Testis (tissue), 3 donors: ENCODE results near the gene FAM163B. TPM values are rescaled to one million over a fixed set of nuclear protein-coding genes. Genes with fewer than 3 reads are reported as not detected.

ENCODE experiments used
- DNase-seq: peaks from one replicate; pipeline ENCODE4 v3.0.0-alpha.2; 2019
- H3K27ac ChIP-seq, 2 donors: fragments of 200-600 bp; sonication (generic); one replicate each; pipeline ENCODE4 v1.5.1; 2019
- H3K27me3 ChIP-seq: fragments of 200-600 bp; sonication (generic); one replicate; pipeline ENCODE4 v1.5.1; 2019
- H3K36me3 ChIP-seq: fragments of 200-600 bp; sonication (generic); one replicate; pipeline ENCODE4 v1.5.1; 2017; ENCODE audit warnings: low read depth; ENCODE audit errors: missing control alignments
- H3K4me1 ChIP-seq: fragments of 200-600 bp; sonication (generic); one replicate; pipeline ENCODE4 v1.5.1; 2019
- H3K4me3 ChIP-seq, 2 donors: fragments of 200-600 bp; sonication (generic); one replicate each; pipeline ENCODE4 v1.5.1; 2017 to 2019
- H3K9me3 ChIP-seq: fragments of 200-600 bp; sonication (generic); one replicate; pipeline ENCODE4 v1.5.1; 2017
- POLR2A ChIP-seq: fragments of 450-650 bp; IDR thresholded peaks from one replicate; pipeline ENCODE4 v1.6.1; 2017; ENCODE audit warnings: antibody characterized with exemption, mild to moderate bottlenecking, moderate library complexity
- WGBS, 2 donors: methylation state at CpG; one replicate each; pipeline ENCODE4 v1.1.5; 2018; 5-methylcytosine and 5-hydroxymethylcytosine counted together
- intact Hi-C: fragments of 100-400 bp; cut with DNase I; formaldehyde crosslinking; loops from one replicate; pipeline ENCODE4 v1.15.1; 2023; ENCODE audit warnings: low total_unique reads
- polyA plus RNA-seq: library from polyadenylated mRNA; stranded (reverse); fragments of 350-450 nt; fragmentation: Illumina TruSeq; extraction: RNeasy Lipid Tissue Mini Kit (QIAGEN cat#74804); gene quantifications from one replicate; pipeline ENCODE4 v1.2.3, GENCODE V29; 2014; ENCODE audit warnings: low read depth, low replicate concordance; ENCODE audit not compliant: insufficient read depth
- total RNA-seq, 2 donors: library from RNA; depleted of rRNA; stranded (reverse); fragments of >200 nt; gene quantifications; one replicate each; pipeline ENCODE4 v1.2.3, GENCODE V29; 2016
- TF ChIP-seq, protein P1 (sequence below), 3 experiments: fragments of 450-650 bp in 2 of 3; fragments of 200-600 bp in 1 of 3; sonication (generic) in 1 of 3; IDR thresholded peaks; one replicate each; pipeline ENCODE4 v1.5.1; 2016 to 2019; ENCODE audit warnings: antibody characterized with exemption in 3 of 3, mild to moderate bottlenecking in 2 of 3, moderate library complexity in 1 of 3

The FAM163B gene
- total and polyA plus RNA-seq, 3 donors from 2014 or later, result 2.2 to 3.8 (median 2.8) TPM

DNA sequence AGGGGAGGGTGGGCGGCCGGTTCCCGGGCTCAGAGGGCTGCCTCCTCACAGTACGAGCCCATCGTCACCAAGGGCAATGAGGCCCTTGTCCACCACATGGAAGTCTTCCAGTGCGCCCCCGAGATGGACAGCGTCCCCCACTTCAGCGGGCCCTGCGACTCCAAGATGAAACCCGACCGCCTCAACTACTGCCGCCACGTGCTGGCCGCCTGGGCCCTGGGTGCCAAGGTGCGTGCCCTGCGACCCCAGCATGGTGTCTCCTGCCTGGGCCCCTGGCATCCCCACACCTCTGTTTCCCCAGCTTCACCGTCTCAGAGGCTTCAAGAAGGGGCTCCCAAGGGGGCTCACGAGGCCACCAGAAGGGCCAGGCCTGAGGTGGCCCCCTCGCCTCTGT is 34.2 kb upstream of the FAM163B start:
- no peak for DNase-seq
- Histone ChIP-seq H3K36me3 (no peaks in the 10 kb centered on the region), H3K27me3 (no peaks in the 10 kb centered on the region), H3K27ac (no peak overlapping the region), H3K4me3 (no peak overlapping the region), H3K4me1 (no peaks in the 10 kb centered on the region), H3K9me3 (no peaks in the 10 kb centered on the region)
- TF ChIP-seq POLR2A, result no peak
- TF ChIP-seq, protein P1, sequence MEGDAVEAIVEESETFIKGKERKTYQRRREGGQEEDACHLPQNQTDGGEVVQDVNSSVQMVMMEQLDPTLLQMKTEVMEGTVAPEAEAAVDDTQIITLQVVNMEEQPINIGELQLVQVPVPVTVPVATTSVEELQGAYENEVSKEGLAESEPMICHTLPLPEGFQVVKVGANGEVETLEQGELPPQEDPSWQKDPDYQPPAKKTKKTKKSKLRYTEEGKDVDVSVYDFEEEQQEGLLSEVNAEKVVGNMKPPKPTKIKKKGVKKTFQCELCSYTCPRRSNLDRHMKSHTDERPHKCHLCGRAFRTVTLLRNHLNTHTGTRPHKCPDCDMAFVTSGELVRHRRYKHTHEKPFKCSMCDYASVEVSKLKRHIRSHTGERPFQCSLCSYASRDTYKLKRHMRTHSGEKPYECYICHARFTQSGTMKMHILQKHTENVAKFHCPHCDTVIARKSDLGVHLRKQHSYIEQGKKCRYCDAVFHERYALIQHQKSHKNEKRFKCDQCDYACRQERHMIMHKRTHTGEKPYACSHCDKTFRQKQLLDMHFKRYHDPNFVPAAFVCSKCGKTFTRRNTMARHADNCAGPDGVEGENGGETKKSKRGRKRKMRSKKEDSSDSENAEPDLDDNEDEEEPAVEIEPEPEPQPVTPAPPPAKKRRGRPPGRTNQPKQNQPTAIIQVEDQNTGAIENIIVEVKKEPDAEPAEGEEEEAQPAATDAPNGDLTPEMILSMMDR (IDR thresholded peaks at IDR 0.05), result no peak
- 90 to 92% methylated on average over 5 to 20 of the region's 20 CpGs for WGBS, 2 donors
- intact Hi-C loops, result no loop called here

DNA sequence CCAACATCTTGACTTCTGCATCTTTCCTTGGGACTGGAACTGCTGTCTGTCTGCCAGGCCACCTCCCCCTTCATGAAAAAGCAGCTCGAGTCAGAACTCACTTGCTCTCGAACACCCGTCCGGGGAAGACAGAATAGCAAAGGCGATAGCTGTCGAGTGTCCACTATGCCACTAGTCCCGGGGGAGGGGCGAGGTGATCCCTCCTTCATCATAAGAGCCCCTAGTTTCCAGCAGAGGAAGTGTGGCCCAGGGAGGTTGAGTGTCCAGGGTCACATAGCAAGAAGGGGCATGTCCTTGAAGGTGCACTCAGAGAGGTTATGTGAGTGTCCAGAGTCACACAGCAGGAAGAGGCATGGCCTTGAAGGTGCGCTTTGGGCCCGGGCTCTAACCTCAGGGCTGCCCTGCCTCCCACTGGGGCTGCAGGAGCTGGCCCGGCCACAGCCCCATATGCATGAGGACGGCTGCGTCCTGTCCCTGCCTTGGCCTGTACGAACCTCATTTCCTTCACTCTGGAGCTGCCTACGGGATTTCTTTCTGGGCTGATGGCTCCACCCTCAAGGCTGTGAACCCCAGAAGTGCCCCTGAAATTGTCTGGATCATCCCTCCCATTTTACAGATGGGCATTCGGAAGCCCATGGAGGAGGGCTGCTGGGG is 33.6 kb upstream of the FAM163B start:
- H3K36me3 ChIP-seq, result no peaks in the 10 kb centered on the region
- no peak for TF ChIP-seq POLR2A
- TF ChIP-seq, protein P1 (IDR thresholded peaks at IDR 0.05), result no peak
- H3K9me3 ChIP-seq, result no peaks in the 10 kb centered on the region
- H3K27ac ChIP-seq, result no peak overlapping the region
- H3K4me1 ChIP-seq, result no peaks in the 10 kb centered on the region
- no peak overlapping the region for H3K4me3 ChIP-seq
- no peak for DNase-seq
- no peaks in the 10 kb centered on the region for H3K27me3 ChIP-seq
- intact Hi-C loops, result no loop called here
- 86 to 95% methylated on average over 8 to 16 of the region's 16 CpGs for WGBS, 2 donors

DNA sequence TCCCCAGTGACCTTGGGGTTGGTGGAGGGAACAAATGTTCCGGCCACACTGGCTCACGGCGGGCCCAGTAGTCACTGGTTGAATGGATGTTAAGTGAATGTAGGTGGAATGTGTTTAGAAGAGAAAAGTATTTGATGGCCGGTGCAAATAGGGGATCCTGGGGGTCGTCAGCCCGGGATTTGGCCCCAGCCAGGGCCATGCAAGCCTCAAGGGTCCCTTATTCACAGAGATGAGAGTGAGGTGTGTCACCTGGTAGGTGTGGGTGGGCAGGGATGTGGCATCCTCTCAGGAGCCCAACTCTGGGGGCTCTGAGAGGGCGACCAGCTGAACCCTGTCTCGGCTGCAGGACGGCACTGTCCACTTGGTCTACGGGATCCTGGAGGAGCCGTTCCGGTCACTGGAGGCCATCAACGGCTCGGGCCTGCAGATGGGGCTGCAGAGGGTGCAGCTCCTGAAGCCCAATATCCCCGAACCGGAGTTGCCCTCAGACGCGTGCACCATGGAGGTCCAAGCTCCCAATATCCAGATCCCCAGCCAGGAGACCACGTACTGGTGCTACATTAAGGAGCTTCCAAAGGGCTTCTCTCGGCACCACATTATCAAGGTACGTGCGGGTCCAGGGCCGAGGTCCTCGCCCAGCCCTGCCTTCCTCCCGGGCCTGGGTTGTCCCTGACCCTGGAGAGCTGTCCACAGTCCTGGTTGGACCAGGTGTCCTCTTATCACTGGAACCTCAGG is 32.8 kb upstream of the FAM163B start:
- WGBS, 2 donors, result 85 to 94% methylated on average over 10 to 25 of the region's 25 CpGs
- H3K27me3 ChIP-seq, result no peaks in the 10 kb centered on the region
- intact Hi-C loops, result no loop called here

DNA sequence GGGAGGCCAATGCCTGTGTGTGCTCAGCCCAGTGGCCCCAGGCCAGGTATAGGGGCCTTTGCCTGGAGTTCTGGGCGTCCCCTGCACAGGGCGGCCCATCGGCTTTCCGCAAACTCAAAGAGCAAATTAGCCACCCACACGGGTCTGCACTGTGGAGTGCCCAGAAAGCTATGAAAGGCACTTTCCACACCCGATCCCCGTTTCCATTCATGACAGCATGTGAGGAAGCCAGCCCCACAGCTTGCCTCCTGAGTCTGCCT is 32.1 kb upstream of the FAM163B start:
- WGBS, 2 donors, result 95% methylated on average over 7 of the region's 7 CpGs
- TF ChIP-seq, protein P1 (IDR thresholded peaks at IDR 0.05), result no peak
- no peak for TF ChIP-seq POLR2A
- intact Hi-C loops, result no loop called here
- no peaks in the 10 kb centered on the region for H3K27me3 ChIP-seq
- no peak overlapping the region for H3K4me3 ChIP-seq
- H3K4me1 ChIP-seq, result no peaks in the 10 kb centered on the region
- no peaks in the 10 kb centered on the region for H3K36me3 ChIP-seq
- DNase-seq, result no peak
- no peaks in the 10 kb centered on the region for H3K9me3 ChIP-seq
- no peak overlapping the region for H3K27ac ChIP-seq

More for the DNA sequence above, 32.8 kb upstream of the FAM163B start:
- H3K36me3 ChIP-seq, result no peaks in the 10 kb centered on the region
- H3K4me3 ChIP-seq, result no peak overlapping the region
- H3K27ac ChIP-seq, result no peak overlapping the region
- H3K9me3 ChIP-seq, result no peaks in the 10 kb centered on the region
- no peak for DNase-seq
- H3K4me1 ChIP-seq, result no peaks in the 10 kb centered on the region
- TF ChIP-seq, protein P1 (IDR thresholded peaks at IDR 0.05), result no peak
- TF ChIP-seq POLR2A, result no peak
